ENCODE results near the gene ABLIM3. TPM values are rescaled to one million over a fixed set of nuclear protein-coding genes. Genes with fewer than 3 reads are reported as not detected.

Gene ABLIM3
- total and polyA plus RNA-seq, 2 of the 13 experiments (the other 11 are each of a cell fraction or from before 2014, with no cell fraction given): 0.53 to 6.3 TPM

- Histone ChIP-seq H3K27ac (ENCODE audit: extremely low read length, insufficient read depth, low read length) (no peak overlapping the region), H3K4me2 (ENCODE audit: low read depth, low read length) (no peak overlapping the region), H3K4me1 (ENCODE audit: insufficient read depth, low read length) (peaks cover 30% of the 10 kb centered on the region), H3K79me2 (ENCODE audit: insufficient read depth, low read length) (no peaks in the 10 kb centered on the region), H2AFZ (ENCODE audit: low read length) (no peak overlapping the region), H3K4me3 (replicated peaks in 1 of 3; ENCODE audit: insufficient read depth in 1 of 3, low read depth in 2 of 3, low read length in 3 of 3) (no peak overlapping the region), H3K9me3 (ENCODE audit: low read length) (no peaks in the 10 kb centered on the region), H3K27me3 (ENCODE audit: control insufficient read depth in 1 of 2, insufficient read depth in 2 of 2, low read length in 2 of 2) (no peaks in the 10 kb centered on the region), H3K9ac (ENCODE audit: insufficient read depth, low read depth, low read length) (no peak overlapping the region), H4K20me1 (ENCODE audit: insufficient read depth, low read length) (no peaks in the 10 kb centered on the region), H3K36me3 (replicated peaks in 1 of 2; ENCODE audit: control insufficient read depth in 1 of 2, insufficient read depth in 2 of 2, low read length in 2 of 2) (no peaks in the 10 kb centered on the region)
- ChIA-PET POLR2A (no interaction called here), CTCF (ENCODE audit: low intra/inter-chr PET ratio, low total read pairs) (no interaction called here)
- in situ Hi-C loops (cut with HindIII; ENCODE audit: extremely low pct_ligation_motif_present, low pct_unique_long_range_greater_than_20kb) (no loop called here), intact Hi-C loops (cut with micrococcal nuclease; ENCODE audit: unreplicated experiment) (no loop called here)
- TF ChIP-seq ZNF772 (CRISPR knock-in tag; IDR thresholded peaks at IDR 0.05) (no peak), KDM4B (CRISPR knock-in tag; IDR thresholded peaks at IDR 0.05) (no peak), IRF9 (CRISPR knock-in tag; IDR thresholded peaks at IDR 0.05; ENCODE audit: borderline replicate concordance) (no peak), IRX3 (CRISPR knock-in tag; IDR thresholded peaks at IDR 0.05; ENCODE audit: borderline replicate concordance, low read depth) (no peak), ZNF740 (CRISPR knock-in tag; IDR thresholded peaks at IDR 0.05) (no peak), ZNF704 (CRISPR knock-in tag; IDR thresholded peaks at IDR 0.05; ENCODE audit: borderline replicate concordance) (no peak)
- WGBS (ENCODE audit: low lambda C conversion rate): 92% methylated on average over 3 of the region's 6 CpGs
- no peak for DNase-seq (ENCODE audit: low spot score)
- no TSS peak for BruUV-seq (replicated peaks)
- FAIRE-seq: no peak
- no peak for ATAC-seq
These were observed 76.0 kb downstream of the ABLIM3 start for GRCh38 chr5:149217096-149217802.
